Embryonic facial prominence (tissue), 1 donor: Measurements from ENCODE around the gene NCOR1.

Source experiments
- DNase-seq: peaks from one replicate; pipeline ENCODE4 v3.0.0-alpha.2; 2016; ENCODE audit errors: extremely low spot score

NCOR1 gene

GRCh38 chr17:16027708-16028584, 187.4 kb downstream of the NCOR1 start:
- DNase-seq, result no peak

GRCh38 chr17:16026895-16027294, 188.4 kb downstream of the NCOR1 start:
- DNase-seq, result no peak

- DNase-seq, result no peak
Observed at GRCh38 chr17:16025202-16025601, 190.1 kb downstream of the NCOR1 start.

GRCh38 chr17:16023881-16024280, 191.5 kb downstream of the NCOR1 start:
- DNase-seq, result no peak

- no peak for DNase-seq
Observed at GRCh38 chr17:16019347-16019746, 196.0 kb downstream of the NCOR1 start.

- DNase-seq, result no peak
Observed at GRCh38 chr17:16013943-16014407, 201.4 kb downstream of the NCOR1 start.

- no peak for DNase-seq
Observed at GRCh38 chr17:16007439-16007838, 207.9 kb downstream of the NCOR1 start.

- DNase-seq, result no peak
Observed at GRCh38 chr17:16005636-16006035, 209.7 kb downstream of the NCOR1 start.

- DNase-seq, result no peak
Observed at GRCh38 chr17:16003841-16004240, 211.5 kb downstream of the NCOR1 start.

GRCh38 chr17:16002708-16003260, 212.6 kb downstream of the NCOR1 start:
- DNase-seq, result no peak

- DNase-seq, result no peak
Observed at GRCh38 chr17:16001226-16001897, 214.0 kb downstream of the NCOR1 start.

GRCh38 chr17:15999974-16000827, 215.1 kb downstream of the NCOR1 start:
- DNase-seq, result no peak

- peak; percentile 77 for DNase-seq
Observed at GRCh38 chr17:15999141-15999973, 216.0 kb downstream of the NCOR1 start, which contains the start of the genes TTC19 and ZSWIM7. TTC19 (plus strand) TSS chr17:15999824; CDS start chr17:15999849, 25 bp downstream. ZSWIM7 (minus strand) TSS chr17:15999704; CDS start chr17:15999594, 110 bp downstream.

GRCh38 chr17:15998031-15998562, 217.2 kb downstream of the NCOR1 start:
- no peak for DNase-seq

GRCh38 chr17:15996322-15996721, 219.0 kb downstream of the NCOR1 start:
- DNase-seq, result no peak

- no peak for DNase-seq
Observed at GRCh38 chr17:15981646-15982580, 233.4 kb downstream of the NCOR1 start.

GRCh38 chr17:15981208-15981607, 234.1 kb downstream of the NCOR1 start:
- DNase-seq, result no peak
